Stimulated activated effector memory CD8-positive, alpha-beta T cell treated with anti-CD3 and anti-CD28 coated beads, Interleukin-12 subunit alpha, Interleukin-12 subunit beta, amount 100 ng/mL, for 72 hours (primary cell): ENCODE data around the gene CORO1C.

Experiments
- ATAC-seq: fragments of 150-1000 bp; cut with Tn5 transposase; 2 replicates; pipeline ENCODE4 v1.10.0; 2021
- DNase-seq, 2 donors: peaks; one replicate each; pipeline ENCODE4 v3.0.0; 2021 to 2022; ENCODE audit warnings: low spot score in 2 of 2
- H3K27ac Mint-ChIP-seq: one replicate; pipeline ENCODE4 v1.8.0; 2022; ENCODE audit warnings: mild to moderate bottlenecking, mixed read lengths
- H3K36me3 Mint-ChIP-seq: one replicate; pipeline ENCODE4 v1.8.0; 2022; ENCODE audit warnings: mild to moderate bottlenecking, mixed read lengths
- H3K4me1 Mint-ChIP-seq: one replicate; pipeline ENCODE4 v1.8.0; 2022; ENCODE audit warnings: mixed read lengths
- H3K4me3 Mint-ChIP-seq: one replicate; pipeline ENCODE4 v1.8.0; 2022; ENCODE audit warnings: mild to moderate bottlenecking, mixed read lengths
- H3K9me3 Mint-ChIP-seq: one replicate; pipeline ENCODE4 v1.8.0; 2022; ENCODE audit warnings: mixed read lengths

CORO1C gene

GRCh38 chr12:108722463-108722862, 8.9 kb downstream of the CORO1C start:
- H3K36me3 Mint-ChIP-seq: peaks cover 1% of the 10 kb centered on the region
- H3K27ac Mint-ChIP-seq: no peak overlapping the region
- no peaks in the 10 kb centered on the region for H3K9me3 Mint-ChIP-seq
- ATAC-seq (no peak), DNase-seq (no peak)
- no peak overlapping the region for H3K4me3 Mint-ChIP-seq
- H3K4me1 Mint-ChIP-seq: peaks cover 38% of the 10 kb centered on the region

- Mint-ChIP-seq H3K4me1 (peaks cover 38% of the 10 kb centered on the region), H3K9me3 (no peaks in the 10 kb centered on the region), H3K27ac (no peak overlapping the region), H3K4me3 (no peak overlapping the region), H3K36me3 (peaks cover 7% of the 10 kb centered on the region)
- DNase-seq (peak in 1 of 2 donors; percentile 7), ATAC-seq (no peak)
These were observed 9.5 kb downstream of the CORO1C start for GRCh38 chr12:108721824-108722223.

DNA sequence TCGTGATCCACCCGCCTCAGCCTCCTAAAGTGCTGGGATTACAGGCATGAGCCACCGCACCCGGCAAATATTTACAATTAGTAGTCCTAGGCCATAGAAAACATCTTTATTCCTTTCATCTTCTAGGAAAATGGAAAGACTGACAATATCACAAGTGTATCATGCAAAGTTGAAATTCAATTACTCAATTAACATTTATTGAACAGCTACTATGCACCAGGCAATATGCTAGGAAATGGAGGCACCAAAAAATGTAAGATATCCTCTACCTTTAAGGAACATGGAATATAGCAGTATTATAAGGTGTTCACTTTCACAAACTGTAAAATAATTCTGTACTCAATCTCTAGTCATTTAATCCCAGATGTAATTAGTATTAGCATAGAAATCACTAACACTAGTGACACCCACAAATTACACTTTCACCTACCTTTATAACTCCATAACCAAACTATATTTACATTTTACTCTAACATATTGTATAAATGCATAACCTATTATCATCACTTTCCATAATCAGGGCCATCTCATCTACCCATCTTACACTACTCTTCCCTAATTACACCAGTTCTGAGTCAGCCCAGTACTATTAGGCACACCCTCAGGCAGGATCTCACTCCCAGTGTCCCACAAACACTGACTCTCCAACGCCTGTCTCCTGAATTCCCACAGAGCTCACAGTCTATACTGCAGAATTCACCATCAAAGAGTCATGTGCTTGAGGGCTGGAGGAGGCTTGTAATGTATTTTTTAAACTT, 10.4 kb downstream of the CORO1C start:
- ATAC-seq: no peak
- no peaks in the 10 kb centered on the region for H3K9me3 Mint-ChIP-seq
- DNase-seq: no peak
- peaks cover 10% of the 10 kb centered on the region for H3K36me3 Mint-ChIP-seq
- peaks cover 38% of the 10 kb centered on the region for H3K4me1 Mint-ChIP-seq
- no peak overlapping the region for H3K4me3 Mint-ChIP-seq
- H3K27ac Mint-ChIP-seq: no peak overlapping the region

- H3K4me1 Mint-ChIP-seq: peaks cover 6% of the 10 kb centered on the region
- DNase-seq: no peak
- no peak for ATAC-seq
- H3K36me3 Mint-ChIP-seq: peaks cover 10% of the 10 kb centered on the region
- H3K9me3 Mint-ChIP-seq: no peaks in the 10 kb centered on the region
- H3K27ac Mint-ChIP-seq: no peak overlapping the region
- H3K4me3 Mint-ChIP-seq: no peak overlapping the region
These were observed 14.1 kb downstream of the CORO1C start for GRCh38 chr12:108717243-108717642.

- Mint-ChIP-seq H3K4me3 (no peak overlapping the region), H3K27ac (no peak overlapping the region), H3K36me3 (peaks cover 10% of the 10 kb centered on the region), H3K4me1 (no peaks in the 10 kb centered on the region), H3K9me3 (no peaks in the 10 kb centered on the region)
- ATAC-seq (no peak), DNase-seq (peak in 1 of 2 donors; percentile 17)
These were observed 16.5 kb downstream of the CORO1C start for GRCh38 chr12:108714866-108715265.

DNA sequence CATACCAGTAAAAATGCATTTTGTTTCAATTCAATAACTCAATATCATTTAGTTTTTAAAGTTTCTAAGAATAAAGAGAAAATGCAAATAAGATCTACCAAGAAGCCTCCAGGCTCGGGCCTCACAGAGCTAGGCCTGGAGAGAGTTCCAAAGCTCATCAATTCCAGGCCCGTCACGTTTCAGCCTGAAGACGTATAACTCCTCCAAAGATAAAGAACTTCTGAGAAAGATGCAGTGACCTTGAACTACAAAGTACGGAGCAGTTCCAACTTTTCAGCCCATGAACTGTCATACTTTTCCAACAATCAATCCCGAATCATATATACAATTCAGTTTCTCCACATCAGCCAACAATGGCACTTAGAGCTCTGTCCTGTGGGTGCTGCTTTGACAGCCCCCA, 17.8 kb downstream of the CORO1C start:
- no peaks in the 10 kb centered on the region for H3K4me1 Mint-ChIP-seq
- peak in 1 of 2 donors; percentile 7 for DNase-seq
- ATAC-seq: no peak
- no peak overlapping the region for H3K27ac Mint-ChIP-seq
- H3K9me3 Mint-ChIP-seq: no peaks in the 10 kb centered on the region
- no peak overlapping the region for H3K4me3 Mint-ChIP-seq
- peaks cover 10% of the 10 kb centered on the region for H3K36me3 Mint-ChIP-seq

GRCh38 chr12:108712925-108713203, 18.5 kb downstream of the CORO1C start:
- no peaks in the 10 kb centered on the region for H3K4me1 Mint-ChIP-seq
- DNase-seq (no peak), ATAC-seq (no peak)
- H3K9me3 Mint-ChIP-seq: no peaks in the 10 kb centered on the region
- H3K36me3 Mint-ChIP-seq: peaks cover 10% of the 10 kb centered on the region
- no peak overlapping the region for H3K4me3 Mint-ChIP-seq
- no peak overlapping the region for H3K27ac Mint-ChIP-seq

DNA sequence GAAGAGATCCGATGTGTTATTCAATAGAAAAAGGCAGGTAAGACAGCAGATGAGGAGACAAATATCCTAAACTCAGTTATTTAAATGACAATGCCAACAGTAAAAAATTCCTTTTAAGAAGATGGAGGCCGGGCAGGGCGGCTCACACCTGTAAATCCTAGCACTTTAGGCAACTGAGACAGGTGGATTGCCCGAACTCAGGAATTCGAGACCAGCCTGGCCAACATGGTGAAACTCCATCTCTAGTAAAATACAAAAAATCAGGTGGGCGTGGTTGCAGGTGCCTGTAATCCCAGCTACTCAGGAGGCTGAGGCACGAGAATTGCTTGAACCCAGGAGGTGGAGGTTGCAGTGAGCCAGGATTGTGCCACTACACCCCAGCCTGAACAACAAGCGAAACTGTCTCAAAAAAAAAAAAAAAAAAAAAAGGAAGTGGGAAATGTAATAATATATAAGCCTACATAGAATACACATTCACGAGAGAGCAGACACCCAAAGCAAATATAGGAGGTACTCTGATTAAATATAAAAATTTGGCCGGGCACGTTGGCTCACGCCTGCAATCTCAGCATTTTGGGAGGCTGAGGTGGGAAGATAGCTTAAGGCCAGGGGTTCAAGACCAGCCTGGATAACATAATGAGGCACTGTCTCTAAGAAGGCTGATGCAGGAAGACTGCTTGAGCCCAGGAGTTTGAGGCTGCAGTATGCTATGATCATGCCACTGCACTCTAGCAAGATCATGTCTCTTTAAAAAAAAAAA, 19.0 kb downstream of the CORO1C start:
- Mint-ChIP-seq H3K9me3 (no peaks in the 10 kb centered on the region), H3K4me3 (no peak overlapping the region), H3K27ac (no peak overlapping the region), H3K36me3 (peaks cover 8% of the 10 kb centered on the region), H3K4me1 (no peaks in the 10 kb centered on the region)
- ATAC-seq: no peak
- DNase-seq: peak in 1 of 2 donors; percentile 12

GRCh38 chr12:108711489-108712164, 19.7 kb downstream of the CORO1C start:
- Mint-ChIP-seq H3K4me1 (no peaks in the 10 kb centered on the region), H3K27ac (no peak overlapping the region), H3K36me3 (peaks cover under 1% of the 10 kb centered on the region), H3K9me3 (no peaks in the 10 kb centered on the region), H3K4me3 (no peak overlapping the region)
- peak in 1 of 2 donors; percentile 10 for DNase-seq
- no peak for ATAC-seq

- ATAC-seq (no peak), DNase-seq (no peak)
- Mint-ChIP-seq H3K36me3 (no peaks in the 10 kb centered on the region), H3K4me1 (no peaks in the 10 kb centered on the region), H3K27ac (no peak overlapping the region), H3K4me3 (no peak overlapping the region), H3K9me3 (no peaks in the 10 kb centered on the region)
These were observed 21.6 kb downstream of the CORO1C start for GRCh38 chr12:108709697-108710096.

DNA sequence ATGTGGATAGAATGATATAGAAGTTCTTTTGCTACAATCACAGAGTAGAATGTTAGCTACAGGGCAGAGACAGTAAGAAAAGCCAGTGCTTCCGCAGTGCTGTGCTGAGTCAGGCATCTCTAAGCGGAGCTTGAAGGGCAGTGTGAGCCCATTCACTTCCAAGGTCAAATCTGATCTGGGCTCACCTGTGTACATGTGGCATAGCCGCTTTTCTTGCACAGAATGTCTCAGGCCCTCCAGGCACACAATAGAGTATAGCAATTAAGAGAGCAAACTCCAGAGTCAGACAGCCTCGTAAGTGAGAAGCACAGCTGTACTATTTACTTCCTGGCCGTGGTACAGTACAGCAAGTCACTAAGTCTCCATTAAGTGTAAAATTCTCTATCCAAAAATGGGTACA, 26.8 kb downstream of the CORO1C start:
- no peaks in the 10 kb centered on the region for H3K9me3 Mint-ChIP-seq
- DNase-seq (no peak), ATAC-seq (no peak)
- peaks cover 20% of the 10 kb centered on the region for H3K4me1 Mint-ChIP-seq
- H3K27ac Mint-ChIP-seq: no peak overlapping the region
- no peak overlapping the region for H3K4me3 Mint-ChIP-seq
- peaks cover 17% of the 10 kb centered on the region for H3K36me3 Mint-ChIP-seq

- Mint-ChIP-seq H3K36me3 (peaks cover 19% of the 10 kb centered on the region), H3K27ac (no peak overlapping the region), H3K4me1 (peaks cover 20% of the 10 kb centered on the region), H3K9me3 (no peaks in the 10 kb centered on the region), H3K4me3 (no peak overlapping the region)
- DNase-seq: no peak
- ATAC-seq: no peak
These were observed 28.6 kb downstream of the CORO1C start for GRCh38 chr12:108702595-108703320.

DNA sequence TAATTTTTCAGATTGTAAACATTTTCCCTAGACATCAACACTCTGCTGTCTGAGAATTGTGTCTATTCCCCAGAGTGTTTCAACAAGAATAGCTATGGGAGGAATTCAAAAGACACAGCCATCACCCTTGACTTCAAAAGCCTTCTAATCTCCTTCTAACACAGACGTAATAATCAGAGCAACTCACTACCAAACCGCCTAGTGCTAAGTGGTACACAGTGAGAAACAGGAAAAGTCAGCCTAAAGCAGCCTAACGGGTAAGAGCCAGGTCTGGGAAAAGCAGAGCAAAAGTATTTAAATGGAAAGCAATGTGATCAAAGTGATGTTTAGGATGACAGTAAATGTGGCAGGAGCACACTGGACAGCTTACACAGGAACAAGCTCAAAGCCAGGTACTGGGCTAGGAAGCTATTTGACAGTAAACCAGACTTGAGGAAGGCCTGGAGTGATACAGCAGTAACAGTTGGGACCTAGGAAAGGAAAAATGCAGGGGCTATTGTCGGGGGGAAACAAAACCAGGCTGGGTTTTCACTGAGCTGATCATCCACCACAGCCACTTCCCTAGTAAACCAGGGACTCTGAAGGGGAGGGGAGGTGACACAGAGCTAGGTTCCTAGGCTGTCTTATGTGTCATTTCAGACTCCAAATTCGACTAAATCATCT, 29.4 kb downstream of the CORO1C start:
- Mint-ChIP-seq H3K4me1 (peaks cover 23% of the 10 kb centered on the region), H3K27ac (no peak overlapping the region), H3K36me3 (peaks cover 19% of the 10 kb centered on the region), H3K4me3 (no peak overlapping the region), H3K9me3 (no peaks in the 10 kb centered on the region)
- peak in 1 of 2 donors; percentile 57 for DNase-seq
- peak; percentile 99 for ATAC-seq

DNA sequence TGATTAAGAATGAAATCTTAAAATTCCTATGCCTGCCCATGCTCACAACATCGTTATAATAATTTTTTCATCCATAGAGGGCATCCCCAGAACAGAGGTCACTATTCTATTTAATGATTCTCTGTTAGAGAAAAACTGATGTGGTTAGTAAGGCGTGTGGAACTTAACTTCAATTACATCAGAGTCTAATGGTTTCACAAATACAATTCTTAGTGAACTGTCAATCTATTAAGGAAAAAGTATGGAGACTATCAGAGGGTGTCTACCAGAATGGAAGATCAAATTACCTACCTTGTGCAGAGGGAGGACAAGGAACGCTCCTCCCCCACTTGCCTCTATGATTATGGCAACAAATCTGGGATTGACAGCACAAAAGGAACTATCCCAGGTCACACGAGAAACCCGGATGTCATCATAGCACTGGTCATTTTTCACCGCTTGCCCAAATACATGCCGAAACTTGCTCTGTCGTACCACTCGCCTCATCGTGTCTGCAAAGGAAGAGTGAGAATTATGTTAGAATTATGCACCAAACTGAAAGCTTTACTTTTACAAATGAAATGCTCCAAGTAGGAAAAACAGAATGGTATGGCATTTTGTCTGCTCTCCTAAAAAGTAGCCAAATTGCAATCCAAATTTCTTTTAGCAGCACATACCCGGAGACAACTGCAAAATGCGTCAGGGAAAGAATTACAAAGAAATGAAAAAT, 30.3 kb downstream of the CORO1C start:
- H3K4me3 Mint-ChIP-seq: no peak overlapping the region
- H3K4me1 Mint-ChIP-seq: peaks cover 32% of the 10 kb centered on the region
- H3K36me3 Mint-ChIP-seq: peaks cover 19% of the 10 kb centered on the region
- no peaks in the 10 kb centered on the region for H3K9me3 Mint-ChIP-seq
- ATAC-seq (no peak), DNase-seq (no peak)
- H3K27ac Mint-ChIP-seq: no peak overlapping the region
